ENCODE data around the gene GFRA4. TPM values are rescaled to one million over a fixed set of nuclear protein-coding genes. Genes with fewer than 3 reads are reported as not detected.

The GFRA4 gene
- total RNA-seq, 1 experiment from 2014 or later = not detected

DNA sequence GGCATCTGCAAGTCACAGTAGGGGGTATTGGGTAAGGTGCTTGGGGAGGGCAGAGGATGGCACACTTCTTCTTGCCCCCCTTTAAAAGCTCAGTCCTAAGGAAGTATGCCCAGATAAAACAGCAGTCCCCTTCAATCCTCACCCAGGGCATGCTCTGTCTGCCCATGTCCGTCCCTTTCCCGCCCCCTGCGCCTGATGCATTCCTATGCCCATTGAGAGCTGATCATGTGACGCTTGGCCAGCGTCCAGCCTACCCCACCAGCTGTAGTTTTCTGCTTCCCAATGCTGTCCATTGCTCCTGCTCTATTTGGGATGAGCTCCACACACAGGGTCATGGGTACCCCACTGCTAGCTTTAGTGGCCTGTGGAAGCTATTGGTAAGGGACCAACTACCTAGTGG lies 40.9 kb upstream of the GFRA4 start:
- Histone ChIP-seq H3K27me3 (ENCODE audit: insufficient read depth, low read length) (no peaks in the 10 kb centered on the region), H4K5ac (ENCODE audit: insufficient read length, low read depth, low read length) (no peak overlapping the region), H3K9me3 (ENCODE audit: control insufficient read depth, low read depth, low read length) (no peaks in the 10 kb centered on the region), H3K9ac (ENCODE audit: extremely low read depth, insufficient read length, low read length) (no peak overlapping the region), H2BK15ac (ENCODE audit: low read depth, low read length) (no peak overlapping the region), H2AK5ac (ENCODE audit: insufficient read length, low read length) (no peak overlapping the region), H4K91ac (ENCODE audit: insufficient read length, low read depth, low read length) (no peak overlapping the region), H4K20me1 (ENCODE audit: control insufficient read depth, insufficient read depth, insufficient read length) (peaks cover 2% of the 10 kb centered on the region), H2AFZ (ENCODE audit: low read length) (no peak overlapping the region), H3K14ac (ENCODE audit: insufficient read depth, low read length) (no peak overlapping the region), H2BK120ac (ENCODE audit: low read depth, low read length, poor library complexity, severe bottlenecking) (no peak overlapping the region), H3K23ac (ENCODE audit: insufficient read length, low read depth, low read length) (no peak overlapping the region), H3K23me2 (ENCODE audit: insufficient read length, low read depth, low read length, poor library complexity, severe bottlenecking) (no peaks in the 10 kb centered on the region), H3K79me1 (ENCODE audit: insufficient read depth, low read depth, low read length, poor library complexity, severe bottlenecking) (no peaks in the 10 kb centered on the region), H3T11ph (ENCODE audit: low read length) (no peak overlapping the region), H3K18ac (ENCODE audit: insufficient read length, low read depth, low read length) (no peak overlapping the region), H3K4me1 (ENCODE audit: insufficient read depth, low read length) (no peaks in the 10 kb centered on the region), H3K4ac (ENCODE audit: low read depth, low read length) (no peak overlapping the region), H3K27ac (ENCODE audit: insufficient read length, low read depth, low read length) (no peak overlapping the region), H3K56ac (ENCODE audit: insufficient read length, low read depth, low read length) (no peak overlapping the region), H2BK12ac (ENCODE audit: insufficient read length, low read depth, low read length) (no peak overlapping the region), H4K8ac (replicated peaks; ENCODE audit: insufficient read length, low read depth, low read length) (no peak overlapping the region), H2BK5ac (ENCODE audit: insufficient read length, low read length) (no peak overlapping the region), H2BK20ac (ENCODE audit: low read depth, low read length, poor library complexity, severe bottlenecking) (no peak overlapping the region), H3K4me2 (ENCODE audit: insufficient read depth, insufficient read length, low read length) (no peak overlapping the region), H3K79me2 (ENCODE audit: insufficient read depth, low read length) (no peaks in the 10 kb centered on the region)
- DNase-seq = peak; percentile 15
- TF ChIP-seq, protein P1, sequence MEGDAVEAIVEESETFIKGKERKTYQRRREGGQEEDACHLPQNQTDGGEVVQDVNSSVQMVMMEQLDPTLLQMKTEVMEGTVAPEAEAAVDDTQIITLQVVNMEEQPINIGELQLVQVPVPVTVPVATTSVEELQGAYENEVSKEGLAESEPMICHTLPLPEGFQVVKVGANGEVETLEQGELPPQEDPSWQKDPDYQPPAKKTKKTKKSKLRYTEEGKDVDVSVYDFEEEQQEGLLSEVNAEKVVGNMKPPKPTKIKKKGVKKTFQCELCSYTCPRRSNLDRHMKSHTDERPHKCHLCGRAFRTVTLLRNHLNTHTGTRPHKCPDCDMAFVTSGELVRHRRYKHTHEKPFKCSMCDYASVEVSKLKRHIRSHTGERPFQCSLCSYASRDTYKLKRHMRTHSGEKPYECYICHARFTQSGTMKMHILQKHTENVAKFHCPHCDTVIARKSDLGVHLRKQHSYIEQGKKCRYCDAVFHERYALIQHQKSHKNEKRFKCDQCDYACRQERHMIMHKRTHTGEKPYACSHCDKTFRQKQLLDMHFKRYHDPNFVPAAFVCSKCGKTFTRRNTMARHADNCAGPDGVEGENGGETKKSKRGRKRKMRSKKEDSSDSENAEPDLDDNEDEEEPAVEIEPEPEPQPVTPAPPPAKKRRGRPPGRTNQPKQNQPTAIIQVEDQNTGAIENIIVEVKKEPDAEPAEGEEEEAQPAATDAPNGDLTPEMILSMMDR (conservative IDR thresholded peaks at IDR 0.05) = no peak
- WGBS (ENCODE audit: extremely low coverage, insufficient read length, low lambda C conversion rate) = no CpG with 5 or more reads among the region's 5 CpGs
- no peaks in the 10 kb centered on the region; a peak in 1 of 7 replicates for H3K36me3 Mint-ChIP-seq (ENCODE audit: insufficient read depth in 1 of 3, low read depth in 3 of 3)
- no peaks in the 10 kb centered on the region for H3K4me1 Mint-ChIP-seq
- no peaks in the 10 kb centered on the region for H3K9me3 Mint-ChIP-seq
- H3K27me3 Mint-ChIP-seq (ENCODE audit: low read depth) = no peaks in the 10 kb centered on the region; the same call in none of the 2 replicates
- peak overlapping the region in 1 of 3 experiments; percentile 92; a peak in 1 of 7 replicates for H3K27ac Mint-ChIP-seq
- no peak overlapping the region for H3K4me3 Mint-ChIP-seq
